Measurements from ENCODE around the gene FAM149A.

- TF ChIP-seq CTCF (conservative IDR thresholded peaks at IDR 0.05; ENCODE audit: low read length), result no peak
- TF ChIP-seq EZH2phosphoT487 (IDR thresholded peaks at IDR 0.05; ENCODE audit: borderline replicate concordance, low read depth, low read length), result no peak
Observed at GRCh38 chr4:186204686-186205085, 100.2 kb downstream of the FAM149A start.
